ENCODE measurements around the gene CDH23. TPM values are rescaled to one million over a fixed set of nuclear protein-coding genes. Genes with fewer than 3 reads are reported as not detected.

Gene CDH23
- total RNA-seq, 1 experiment from 2014 or later = 0.34 TPM

DNA sequence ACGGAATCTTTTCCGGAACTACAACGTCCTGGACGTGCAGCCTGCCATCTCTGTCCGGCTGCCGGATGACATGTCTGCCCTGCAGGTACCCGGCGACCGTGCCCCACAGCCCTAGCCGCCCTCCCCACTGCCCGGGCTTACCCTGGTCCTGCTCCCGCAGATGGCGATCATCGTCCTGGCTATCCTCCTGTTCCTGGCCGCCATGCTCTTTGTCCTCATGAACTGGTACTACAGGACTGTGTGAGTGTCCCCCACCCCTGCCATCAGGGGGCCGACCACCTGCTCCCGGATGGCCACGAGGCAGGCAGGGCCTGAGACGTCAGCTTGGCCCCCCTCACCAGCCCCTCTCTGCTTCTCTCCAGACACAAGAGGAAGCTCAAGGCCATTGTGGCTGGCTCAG lies 414.6 kb downstream of the CDH23 start:
- Histone ChIP-seq H3K4me1 (no peaks in the 10 kb centered on the region), H3K9me3 (no peaks in the 10 kb centered on the region), H3K27me3 (replicated peaks; ENCODE audit: control insufficient read depth, insufficient read depth, low read length) (no peaks in the 10 kb centered on the region), H3K4me3 (ENCODE audit: low read depth, low read length) (no peak overlapping the region), H3K36me3 (ENCODE audit: control insufficient read depth, insufficient read depth, low read length) (peaks cover 6% of the 10 kb centered on the region; the same call in 1 of the 2 replicates)
- Mint-ChIP-seq H3K4me1 (ENCODE audit: low read depth, unreplicated experiment) (peaks cover 7% of the 10 kb centered on the region), H3K27ac (ENCODE audit: unreplicated experiment) (no peak overlapping the region), H3K36me3 (ENCODE audit: insufficient read depth, unreplicated experiment) (peaks cover 66% of the 10 kb centered on the region), H3K27me3 (ENCODE audit: insufficient read depth, unreplicated experiment) (no peaks in the 10 kb centered on the region), H3K4me3 (ENCODE audit: unreplicated experiment) (no peak overlapping the region), H3K9me3 (ENCODE audit: unreplicated experiment) (no peaks in the 10 kb centered on the region)
- ChIA-PET CTCF (interaction anchor here (0.6 to 2.2 kb wide), 9 partner anchors 16 to 496 kb away, joined by 3 to 15 read pairs (median 4); no protein-coding TSS in a partner anchor), POLR2A (interaction anchor here (1.0 kb wide), 1 partner anchor 40 kb away, joined by 6 read pairs; the partner anchor contains the start of gene PSAP)
- intact Hi-C loops (cut with micrococcal nuclease; ENCODE audit: unreplicated experiment) = loop anchor here (5.0 kb wide), 1 partner anchor 104 kb away; no protein-coding TSS in a partner anchor
- DNase-seq = no peak
- TF ChIP-seq, protein P1, sequence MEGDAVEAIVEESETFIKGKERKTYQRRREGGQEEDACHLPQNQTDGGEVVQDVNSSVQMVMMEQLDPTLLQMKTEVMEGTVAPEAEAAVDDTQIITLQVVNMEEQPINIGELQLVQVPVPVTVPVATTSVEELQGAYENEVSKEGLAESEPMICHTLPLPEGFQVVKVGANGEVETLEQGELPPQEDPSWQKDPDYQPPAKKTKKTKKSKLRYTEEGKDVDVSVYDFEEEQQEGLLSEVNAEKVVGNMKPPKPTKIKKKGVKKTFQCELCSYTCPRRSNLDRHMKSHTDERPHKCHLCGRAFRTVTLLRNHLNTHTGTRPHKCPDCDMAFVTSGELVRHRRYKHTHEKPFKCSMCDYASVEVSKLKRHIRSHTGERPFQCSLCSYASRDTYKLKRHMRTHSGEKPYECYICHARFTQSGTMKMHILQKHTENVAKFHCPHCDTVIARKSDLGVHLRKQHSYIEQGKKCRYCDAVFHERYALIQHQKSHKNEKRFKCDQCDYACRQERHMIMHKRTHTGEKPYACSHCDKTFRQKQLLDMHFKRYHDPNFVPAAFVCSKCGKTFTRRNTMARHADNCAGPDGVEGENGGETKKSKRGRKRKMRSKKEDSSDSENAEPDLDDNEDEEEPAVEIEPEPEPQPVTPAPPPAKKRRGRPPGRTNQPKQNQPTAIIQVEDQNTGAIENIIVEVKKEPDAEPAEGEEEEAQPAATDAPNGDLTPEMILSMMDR (IDR thresholded peaks at IDR 0.05; ENCODE audit: insufficient read depth in 1 of 2, low read depth in 1 of 2, low read length in 1 of 2, severe bottlenecking in 1 of 2, unreplicated experiment in 1 of 2) = no peak
- no TSS peak for BruUV-seq (replicated peaks)

DNA sequence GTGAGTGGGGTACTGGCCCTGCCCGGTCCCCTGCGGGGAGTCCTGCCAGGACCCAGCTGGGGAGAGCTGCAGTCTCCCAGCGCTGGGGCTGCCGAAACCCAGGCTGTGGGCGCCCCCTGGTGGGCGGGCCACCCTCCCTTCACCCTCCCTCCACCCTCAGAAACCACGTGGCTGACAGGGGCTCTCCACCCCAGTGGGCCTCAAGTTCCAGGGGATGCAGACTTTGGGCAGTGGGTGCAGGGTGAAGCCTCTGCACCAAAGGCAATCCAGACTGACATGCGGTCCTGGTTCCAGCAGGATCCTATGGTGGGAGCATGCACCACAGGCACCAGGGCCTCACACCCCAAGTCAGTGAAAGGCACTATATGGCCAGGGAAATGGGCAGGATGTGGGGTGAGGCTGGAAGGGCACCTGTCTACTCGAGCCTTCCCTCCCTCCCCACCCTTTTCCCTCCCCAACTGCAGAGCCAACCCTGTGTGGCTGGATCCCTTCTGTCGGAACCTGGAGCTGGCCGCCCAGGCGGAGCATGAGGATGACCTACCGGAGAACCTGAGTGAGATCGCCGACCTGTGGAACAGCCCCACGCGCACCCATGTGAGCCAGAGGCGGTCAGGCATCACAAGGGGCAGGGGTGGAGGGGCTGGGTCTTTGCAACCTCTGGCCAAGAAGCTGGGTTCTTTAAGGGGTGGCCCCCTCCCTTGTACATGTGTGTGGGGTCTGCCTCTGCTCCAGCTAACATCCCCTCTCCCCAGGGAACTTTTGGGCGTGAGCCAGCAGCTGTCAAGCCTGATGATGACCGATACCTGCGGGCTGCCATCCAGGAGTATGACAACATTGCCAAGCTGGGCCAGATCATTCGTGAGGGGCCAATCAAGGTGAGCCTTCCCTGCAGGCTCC lies 415.5 kb downstream of the CDH23 start:
- Histone ChIP-seq H3K9me3 (no peaks in the 10 kb centered on the region), H3K36me3 (ENCODE audit: control insufficient read depth, insufficient read depth, low read length) (peaks cover 8% of the 10 kb centered on the region; the same call in 1 of the 2 replicates), H3K4me1 (no peaks in the 10 kb centered on the region), H3K4me3 (ENCODE audit: low read depth, low read length) (no peak overlapping the region), H3K27me3 (replicated peaks; ENCODE audit: control insufficient read depth, insufficient read depth, low read length) (no peaks in the 10 kb centered on the region)
- POLR2A ChIA-PET = interaction anchor here (1.0 kb wide), 1 partner anchor 39 kb away, joined by 6 read pairs; the partner anchor contains the start of gene PSAP
- Mint-ChIP-seq H3K36me3 (ENCODE audit: insufficient read depth, unreplicated experiment) (peaks cover 75% of the 10 kb centered on the region), H3K9me3 (ENCODE audit: unreplicated experiment) (no peaks in the 10 kb centered on the region), H3K4me3 (ENCODE audit: unreplicated experiment) (no peak overlapping the region), H3K27ac (ENCODE audit: unreplicated experiment) (no peak overlapping the region), H3K27me3 (ENCODE audit: insufficient read depth, unreplicated experiment) (no peaks in the 10 kb centered on the region), H3K4me1 (ENCODE audit: low read depth, unreplicated experiment) (peaks cover 7% of the 10 kb centered on the region)
- intact Hi-C loops (cut with micrococcal nuclease; ENCODE audit: unreplicated experiment) = loop anchor here (1.0 to 5.0 kb wide), 2 partner anchors 84 to 105 kb away; no protein-coding TSS in a partner anchor
- DNase-seq = peak; percentile 74 to 91
- TF ChIP-seq, protein P1 (IDR thresholded peaks at IDR 0.05; ENCODE audit: insufficient read depth in 1 of 2, low read depth in 1 of 2, low read length in 1 of 2, severe bottlenecking in 1 of 2, unreplicated experiment in 1 of 2) = peak; percentile 98
- no TSS peak for BruUV-seq (replicated peaks)
- CTCF ChIA-PET = interaction anchor here (0.5 to 2.2 kb wide), 15 partner anchors 17 to 496 kb away, joined by 3 to 15 read pairs (median 3); partner anchors contain the start of gene PSAP

DNA sequence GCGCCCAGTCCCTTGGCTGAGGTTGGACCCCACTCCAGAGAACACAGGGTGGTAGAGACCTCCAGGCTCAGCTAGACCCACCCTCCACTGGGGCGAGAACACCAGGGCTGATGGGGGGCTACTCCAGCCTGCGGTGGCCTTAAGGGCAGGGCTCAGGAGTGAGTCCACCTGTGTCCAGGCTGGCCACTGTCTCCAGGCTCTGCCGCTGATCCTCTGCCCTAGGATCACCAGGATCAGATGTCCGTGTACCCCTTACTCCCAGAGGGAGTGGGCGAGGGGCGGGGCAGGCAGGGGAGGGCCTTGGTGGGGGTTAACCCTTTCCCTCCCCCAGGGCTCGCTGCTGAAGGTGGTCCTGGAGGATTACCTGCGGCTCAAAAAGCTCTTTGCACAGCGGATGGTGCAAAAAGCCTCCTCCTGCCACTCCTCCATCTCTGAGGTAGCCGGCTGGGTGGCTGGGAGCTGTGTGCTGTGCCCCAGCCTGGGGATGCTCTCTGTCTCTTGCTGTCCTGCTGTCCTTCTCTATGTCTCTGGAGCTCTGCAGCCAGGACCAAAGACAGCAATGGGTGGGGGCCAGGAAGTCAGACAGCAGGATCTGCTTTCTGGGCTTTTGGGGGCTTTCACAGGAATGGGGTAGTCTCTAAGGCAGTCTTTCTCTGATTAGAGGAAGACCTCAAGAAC lies 416.3 kb downstream of the CDH23 start:
- DNase-seq = no peak
- ChIA-PET CTCF (interaction anchor here (0.5 to 2.2 kb wide), 10 partner anchors 38 to 496 kb away, joined by 3 to 13 read pairs (median 3); partner anchors contain the start of gene PSAP), POLR2A (interaction anchor here (1.1 kb wide), 1 partner anchor 37 kb away, joined by 3 read pairs; no protein-coding TSS in a partner anchor)
- H3K4me1 Mint-ChIP-seq (ENCODE audit: low read depth, unreplicated experiment) = peaks cover 7% of the 10 kb centered on the region
- H3K36me3 Mint-ChIP-seq (ENCODE audit: insufficient read depth, unreplicated experiment) = peaks cover 83% of the 10 kb centered on the region
- no peak overlapping the region for H3K27ac Mint-ChIP-seq (ENCODE audit: unreplicated experiment)
- H3K4me3 Mint-ChIP-seq (ENCODE audit: unreplicated experiment) = no peak overlapping the region
- Histone ChIP-seq H3K4me1 (no peaks in the 10 kb centered on the region), H3K36me3 (ENCODE audit: control insufficient read depth, insufficient read depth, low read length) (peaks cover 10% of the 10 kb centered on the region; the same call in 1 of the 2 replicates), H3K27me3 (replicated peaks; ENCODE audit: control insufficient read depth, insufficient read depth, low read length) (no peaks in the 10 kb centered on the region), H3K4me3 (ENCODE audit: low read depth, low read length) (no peak overlapping the region), H3K9me3 (no peaks in the 10 kb centered on the region)
- H3K27me3 Mint-ChIP-seq (ENCODE audit: insufficient read depth, unreplicated experiment) = no peaks in the 10 kb centered on the region
- TF ChIP-seq, protein P1 (IDR thresholded peaks at IDR 0.05; ENCODE audit: insufficient read depth in 1 of 2, low read depth in 1 of 2, low read length in 1 of 2, severe bottlenecking in 1 of 2, unreplicated experiment in 1 of 2) = no peak
- intact Hi-C loops (cut with micrococcal nuclease; ENCODE audit: unreplicated experiment) = loop anchor here (1.0 to 5.0 kb wide), 2 partner anchors 83 to 106 kb away; no protein-coding TSS in a partner anchor
- H3K9me3 Mint-ChIP-seq (ENCODE audit: unreplicated experiment) = no peaks in the 10 kb centered on the region
- BruUV-seq (replicated peaks) = no TSS peak

Data from Caco-2 (cell line).